Midbrain (tissue), 1 donor: Measurements from ENCODE around the gene HTRA3.

Experiments
- DNase-seq: peaks from one replicate; lab custom pipeline; 2025; lab: John Stamatoyannopoulos, UW

Gene HTRA3

DNA sequence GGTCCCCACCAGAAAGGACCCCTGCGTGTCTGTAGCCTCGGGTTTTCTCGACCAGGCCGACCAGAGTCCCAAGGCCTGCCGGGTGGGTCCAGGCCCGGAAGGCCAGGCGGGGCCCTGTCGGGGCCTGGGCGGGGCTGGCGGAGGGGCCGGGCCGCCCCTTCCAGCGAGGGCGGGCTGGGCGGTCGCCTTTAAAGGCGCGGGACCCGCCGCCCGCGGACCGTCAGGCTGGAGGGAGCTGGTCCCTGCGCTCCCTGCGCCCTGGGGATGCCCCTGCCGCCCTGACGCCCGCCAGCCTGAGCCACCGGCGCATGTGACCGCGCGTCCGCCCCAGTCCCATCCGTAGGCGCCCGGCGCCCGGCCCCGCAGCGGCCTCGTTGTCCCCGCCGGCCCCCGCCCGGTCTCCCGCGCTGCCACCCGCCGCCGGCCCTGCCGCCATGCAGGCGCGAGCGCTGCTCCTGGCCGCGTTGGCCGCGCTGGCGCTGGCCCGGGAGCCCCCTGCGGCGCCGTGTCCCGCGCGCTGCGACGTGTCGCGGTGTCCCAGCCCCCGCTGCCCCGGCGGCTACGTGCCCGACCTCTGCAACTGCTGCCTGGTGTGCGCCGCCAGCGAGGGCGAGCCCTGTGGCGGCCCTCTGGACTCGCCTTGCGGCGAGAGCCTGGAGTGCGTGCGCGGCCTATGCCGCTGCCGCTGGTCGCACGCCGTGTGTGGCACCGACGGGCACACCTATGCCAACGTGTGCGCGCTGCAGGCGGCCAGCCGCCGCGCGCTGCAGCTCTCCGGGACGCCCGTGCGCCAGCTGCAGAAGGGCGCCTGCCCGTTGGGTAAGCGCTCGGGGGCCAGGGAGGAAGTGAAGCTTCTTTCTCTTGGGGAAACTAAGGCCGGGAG, at the start of gene HTRA3:
TSS of gene HTRA3 (plus strand) at position 220 of the 883 bp plus-strand sequence. CDS start at position 435, 215 bp downstream.
- no peak for DNase-seq

DNA sequence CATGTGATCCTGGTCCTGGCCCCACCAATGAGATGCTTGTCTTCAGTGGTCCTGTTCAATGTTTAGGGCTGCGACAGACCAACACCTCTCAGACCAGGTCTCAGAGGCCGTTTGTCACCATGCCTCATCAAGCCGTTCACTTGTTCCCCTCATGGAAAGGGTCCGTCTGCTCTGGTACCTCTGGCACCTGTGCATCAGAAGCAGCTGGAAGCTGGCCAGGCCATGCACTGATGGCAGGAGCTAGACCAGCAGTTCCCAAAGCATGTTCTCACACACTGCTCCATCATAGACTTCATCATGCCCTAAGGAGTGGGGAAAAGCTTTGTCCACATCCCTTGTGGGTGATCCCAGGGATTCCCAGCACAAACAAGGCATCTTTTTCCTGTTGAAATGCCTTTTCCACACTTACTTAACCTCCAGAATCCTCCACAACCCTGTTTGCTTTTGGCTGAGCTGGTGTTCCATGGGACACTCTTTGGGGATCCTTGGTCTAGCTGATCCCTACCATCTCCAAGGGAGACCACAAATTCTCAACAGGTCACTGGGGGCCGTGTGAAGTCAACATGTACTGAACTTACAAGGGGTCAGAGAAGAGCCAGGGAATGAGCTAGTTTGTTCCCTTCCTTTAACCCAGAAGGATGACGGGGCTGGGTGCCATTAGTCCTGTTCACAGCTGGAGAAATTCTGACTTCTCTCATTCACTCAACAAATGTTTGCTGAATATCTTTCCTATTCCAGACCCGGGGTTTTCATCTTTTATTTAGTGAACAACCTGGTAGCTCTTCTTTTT, 48.7 kb upstream of the HTRA3 start:
- DNase-seq = no peak

DNA sequence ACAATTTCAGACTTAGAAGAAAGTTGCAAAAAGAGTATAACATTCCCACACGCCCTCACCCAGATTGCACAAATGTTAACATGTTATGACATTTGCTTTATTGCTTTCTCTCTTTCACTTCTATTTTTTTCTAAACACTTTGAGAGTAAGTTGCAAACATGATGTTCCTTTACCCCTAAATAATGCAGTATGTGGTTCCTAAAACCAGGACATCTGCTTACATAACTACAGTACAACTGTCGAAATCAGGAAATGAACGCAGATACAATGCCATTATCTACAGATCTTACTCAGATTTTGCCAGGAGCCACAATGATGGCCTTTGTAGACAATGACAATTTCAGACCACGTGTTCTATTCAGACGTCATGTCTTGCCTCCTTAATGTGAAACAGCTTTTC, 48.1 kb upstream of the HTRA3 start:
- DNase-seq = peak; percentile 57

DNA sequence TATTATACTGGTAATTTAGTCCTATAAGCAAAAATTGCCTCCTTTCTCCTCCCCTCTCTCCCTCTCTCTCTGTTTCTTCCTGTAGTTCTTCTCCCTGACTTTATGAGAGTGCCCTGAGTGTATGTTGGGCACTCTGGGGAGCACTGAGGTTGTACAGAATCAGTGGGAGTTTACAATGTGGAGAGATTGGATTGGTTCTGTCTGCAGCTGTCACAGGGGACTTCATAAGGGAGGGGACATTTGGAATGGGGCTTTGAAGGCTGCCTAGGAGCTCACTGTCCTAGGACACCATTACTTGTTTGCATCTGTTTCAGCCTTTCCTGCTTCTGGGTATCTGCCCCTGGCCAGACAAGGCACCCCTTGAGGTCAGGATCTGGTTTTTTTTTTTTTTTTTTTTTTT, 47.6 kb upstream of the HTRA3 start:
- DNase-seq = no peak

DNA sequence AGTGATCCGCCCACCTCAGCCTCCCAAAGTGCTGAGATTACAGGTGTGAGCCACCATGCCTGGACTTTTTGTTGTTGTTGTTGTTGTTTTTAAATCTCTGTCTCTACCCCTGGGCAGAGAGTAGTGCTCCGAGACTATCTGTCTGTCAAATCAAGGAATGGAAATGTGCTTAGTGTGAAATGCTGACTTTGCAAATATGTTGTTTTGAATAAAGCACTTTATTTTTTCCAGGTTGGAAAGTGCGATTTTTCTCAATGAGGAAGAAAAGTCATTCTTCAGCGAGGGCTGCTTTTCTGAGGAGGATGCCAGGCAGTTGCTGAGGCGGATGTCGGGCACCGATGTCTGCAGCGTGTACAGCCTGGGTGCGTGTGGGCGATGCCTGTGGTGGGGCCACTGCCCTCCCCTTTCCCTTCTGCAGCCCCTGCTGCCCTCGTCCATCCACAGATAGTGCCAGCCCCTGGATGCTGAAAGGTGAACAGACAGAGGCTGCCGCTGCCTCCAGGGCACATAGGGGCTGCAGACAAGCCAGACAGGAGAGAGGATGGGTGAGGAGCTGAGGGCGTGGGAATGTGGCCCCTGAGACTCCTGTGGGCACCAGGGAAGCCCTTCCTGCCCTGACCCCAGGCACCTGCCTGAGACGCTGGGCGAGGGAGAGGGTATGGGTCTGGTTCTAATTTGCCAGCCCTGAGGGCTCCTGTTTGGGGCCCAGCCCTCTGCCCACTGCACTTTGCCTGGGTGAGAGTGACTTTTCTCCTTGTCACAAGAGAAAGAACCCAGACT, 46.8 kb upstream of the HTRA3 start:
- no peak for DNase-seq

DNA sequence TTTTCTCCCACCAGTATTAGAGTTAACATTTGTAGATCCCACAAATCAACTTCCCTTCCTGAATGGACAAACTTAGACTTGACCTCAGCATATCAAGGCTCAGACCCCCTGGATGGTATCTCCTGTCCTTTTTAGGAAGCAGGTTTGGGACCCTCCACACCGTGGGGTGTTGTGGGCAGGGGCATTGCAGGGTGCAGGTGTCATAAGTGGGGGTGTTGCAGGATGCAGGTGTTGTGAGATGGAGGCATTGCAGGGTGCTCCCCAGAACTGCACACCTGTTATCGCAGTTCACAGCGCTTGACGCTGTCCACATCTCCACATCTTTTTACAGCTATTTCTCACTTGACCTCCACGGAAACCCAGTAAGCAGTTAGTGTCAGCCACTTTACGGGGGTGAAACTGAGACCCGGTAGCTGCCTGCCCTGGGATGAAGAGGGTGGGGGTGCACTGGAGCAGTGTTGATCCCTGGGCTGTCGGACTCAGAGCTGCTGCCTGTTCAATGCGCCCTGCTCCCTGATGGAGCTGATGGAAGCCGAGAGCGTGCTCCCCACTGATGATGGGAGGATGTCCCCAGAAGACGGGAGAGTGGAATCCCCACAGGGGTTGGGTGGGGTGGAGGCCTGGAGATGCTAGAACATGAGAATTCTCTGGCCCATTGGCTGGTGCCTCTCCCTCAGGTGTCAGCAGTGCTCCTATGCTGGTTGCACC, 45.1 kb upstream of the HTRA3 start:
- DNase-seq = no peak

DNA sequence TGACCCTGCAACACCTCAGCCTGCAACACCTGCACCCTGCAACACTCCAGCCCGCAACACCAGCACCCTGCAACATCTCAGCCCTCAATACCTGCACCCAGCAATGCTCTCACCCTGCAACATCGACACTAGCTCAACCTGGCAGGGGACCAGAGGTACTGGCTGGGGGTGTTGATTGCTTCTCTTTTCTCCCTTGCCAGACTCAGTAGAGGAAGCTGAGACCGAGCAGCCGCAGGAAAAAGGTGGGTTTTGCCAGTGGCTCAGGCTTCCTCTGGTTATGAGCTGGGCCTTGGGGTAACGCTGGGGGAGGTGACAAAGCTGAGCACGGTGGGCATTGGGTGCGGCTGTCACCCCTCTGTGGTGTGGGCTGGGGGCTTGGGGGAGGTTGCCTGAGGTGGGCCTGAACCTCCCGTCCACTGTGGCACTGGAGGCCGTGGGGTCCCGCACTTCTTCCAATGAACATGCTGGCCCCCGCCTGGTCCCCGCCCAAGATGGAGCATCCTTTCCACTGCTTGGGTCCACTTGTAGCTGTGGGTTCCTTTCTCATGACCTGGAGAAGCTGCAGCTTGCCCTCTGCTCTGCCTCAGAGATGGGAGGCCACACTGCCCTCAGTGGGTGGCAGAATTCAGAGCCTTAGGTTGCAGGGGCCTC, 44.5 kb upstream of the HTRA3 start:
- DNase-seq = no peak

DNA sequence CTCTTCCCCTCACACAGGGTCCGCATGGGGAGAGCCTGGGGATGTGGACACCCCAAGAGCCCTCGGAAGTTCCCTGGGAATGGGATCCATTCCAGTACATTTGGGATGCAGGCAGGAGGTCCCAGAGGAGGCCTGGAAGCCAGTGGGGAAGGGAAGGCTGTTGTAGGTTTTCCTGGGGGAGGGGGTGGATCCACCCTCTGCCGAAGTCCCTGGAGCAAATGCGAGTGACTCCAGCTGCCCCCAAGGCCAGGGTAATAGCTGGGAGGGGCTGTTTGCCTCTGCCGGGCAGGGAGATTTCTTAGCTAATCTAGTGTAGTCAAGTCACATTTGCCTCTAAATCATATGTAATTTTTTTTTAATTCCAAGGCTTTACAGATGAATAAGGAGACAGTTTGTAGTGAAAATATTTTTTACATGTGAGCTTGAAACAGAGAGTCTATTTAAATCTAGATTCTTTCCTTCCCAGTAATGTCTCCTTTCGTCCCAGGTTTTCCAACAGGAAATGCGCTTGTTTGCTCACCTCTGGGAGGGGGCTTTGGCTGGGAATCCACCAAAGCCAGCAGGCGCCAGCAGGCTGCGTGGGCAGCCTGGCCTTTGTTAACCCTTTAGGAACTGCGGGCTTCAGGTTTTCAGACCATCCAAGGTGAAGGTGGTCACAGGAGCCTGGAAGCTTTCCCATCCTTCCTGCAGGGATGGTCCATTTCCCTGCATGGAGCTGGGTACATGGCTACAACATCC, 43.7 kb upstream of the HTRA3 start:
- no peak for DNase-seq

DNA sequence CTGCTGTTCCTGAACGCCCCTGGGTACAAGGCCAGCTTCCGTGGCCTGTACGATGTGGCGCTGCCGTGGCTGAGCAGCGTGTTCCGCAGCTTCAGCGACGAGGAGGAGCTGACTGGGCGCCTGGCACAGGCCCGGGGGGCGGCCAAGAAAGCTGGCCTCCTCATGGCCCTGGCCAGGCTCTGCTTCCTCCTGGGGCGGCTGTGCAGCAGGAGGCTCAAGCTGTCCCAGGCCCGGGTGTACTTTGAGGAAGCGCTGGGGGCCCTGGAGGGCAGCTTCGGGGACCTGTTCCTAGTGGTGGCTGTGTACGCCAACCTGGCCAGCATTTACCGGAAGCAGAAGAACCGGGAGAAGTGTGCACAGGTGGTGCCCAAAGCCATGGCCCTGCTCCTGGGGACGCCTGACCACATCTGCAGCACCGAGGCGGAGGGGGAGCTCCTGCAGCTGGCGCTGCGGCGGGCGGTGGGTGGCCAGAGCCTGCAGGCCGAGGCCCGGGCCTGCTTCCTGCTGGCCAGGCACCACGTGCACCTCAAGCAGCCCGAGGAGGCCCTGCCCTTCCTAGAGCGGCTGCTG, 42.3 kb upstream of the HTRA3 start:
- no peak for DNase-seq

DNA sequence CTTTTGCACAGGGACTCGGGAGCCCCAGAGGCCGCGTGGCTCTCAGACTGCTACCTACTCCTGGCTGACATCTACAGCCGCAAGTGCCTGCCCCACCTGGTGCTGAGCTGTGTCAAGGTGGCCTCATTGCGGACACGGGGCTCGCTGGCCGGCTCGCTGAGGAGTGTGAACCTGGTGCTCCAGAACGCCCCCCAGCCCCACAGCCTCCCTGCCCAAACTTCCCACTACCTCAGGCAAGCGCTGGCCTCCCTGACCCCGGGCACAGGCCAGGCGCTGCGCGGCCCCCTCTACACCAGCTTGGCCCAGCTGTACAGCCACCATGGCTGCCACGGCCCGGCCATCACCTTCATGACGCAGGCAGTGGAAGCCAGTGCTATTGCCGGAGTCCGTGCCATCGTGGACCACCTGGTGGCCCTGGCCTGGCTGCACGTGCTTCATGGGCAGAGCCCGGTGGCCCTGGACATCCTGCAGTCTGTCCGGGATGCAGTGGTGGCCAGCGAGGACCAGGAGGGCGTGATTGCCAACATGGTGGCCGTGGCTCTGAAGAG, 41.7 kb upstream of the HTRA3 start:
- no peak for DNase-seq

DNA sequence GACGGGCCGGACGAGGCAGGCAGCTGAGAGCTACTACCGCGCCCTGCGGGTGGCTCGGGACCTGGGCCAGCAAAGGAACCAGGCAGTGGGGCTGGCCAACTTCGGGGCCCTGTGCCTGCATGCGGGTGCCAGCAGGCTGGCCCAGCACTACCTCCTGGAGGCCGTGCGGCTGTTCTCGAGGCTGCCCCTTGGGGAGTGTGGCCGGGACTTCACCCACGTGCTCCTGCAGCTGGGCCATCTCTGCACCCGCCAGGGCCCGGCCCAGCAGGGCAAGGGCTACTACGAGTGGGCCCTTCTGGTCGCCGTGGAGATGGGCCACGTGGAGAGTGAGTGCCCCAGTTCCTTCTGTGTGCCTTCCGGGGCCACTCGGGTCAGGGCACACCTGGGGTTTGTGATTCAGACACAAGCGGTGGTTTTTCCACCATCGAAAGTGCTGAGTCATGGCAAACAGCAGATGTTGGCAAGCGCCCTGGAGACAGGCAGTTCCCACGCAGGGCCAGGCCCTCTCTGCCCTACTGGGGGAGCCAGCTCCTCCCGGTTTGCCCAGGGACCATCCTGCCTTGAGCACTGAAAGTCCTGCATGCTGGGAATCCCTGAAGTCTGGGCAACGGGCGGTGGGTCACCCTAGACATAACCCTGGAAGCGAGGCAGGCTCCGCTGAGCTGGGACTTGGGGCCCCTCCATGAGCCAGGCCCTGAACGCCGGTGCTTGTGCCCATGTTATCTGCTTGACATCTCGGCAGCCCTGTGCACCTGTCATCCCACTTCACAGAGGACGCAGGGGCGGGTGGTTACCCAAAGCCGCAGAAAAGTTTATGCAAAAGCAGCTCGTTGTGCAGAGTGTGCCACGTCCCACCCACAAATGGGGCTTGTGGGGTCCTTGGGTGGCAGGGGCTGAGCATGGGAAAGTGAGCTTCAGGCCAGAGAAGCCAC, 41.0 kb upstream of the HTRA3 start:
- peak; percentile 79 for DNase-seq

DNA sequence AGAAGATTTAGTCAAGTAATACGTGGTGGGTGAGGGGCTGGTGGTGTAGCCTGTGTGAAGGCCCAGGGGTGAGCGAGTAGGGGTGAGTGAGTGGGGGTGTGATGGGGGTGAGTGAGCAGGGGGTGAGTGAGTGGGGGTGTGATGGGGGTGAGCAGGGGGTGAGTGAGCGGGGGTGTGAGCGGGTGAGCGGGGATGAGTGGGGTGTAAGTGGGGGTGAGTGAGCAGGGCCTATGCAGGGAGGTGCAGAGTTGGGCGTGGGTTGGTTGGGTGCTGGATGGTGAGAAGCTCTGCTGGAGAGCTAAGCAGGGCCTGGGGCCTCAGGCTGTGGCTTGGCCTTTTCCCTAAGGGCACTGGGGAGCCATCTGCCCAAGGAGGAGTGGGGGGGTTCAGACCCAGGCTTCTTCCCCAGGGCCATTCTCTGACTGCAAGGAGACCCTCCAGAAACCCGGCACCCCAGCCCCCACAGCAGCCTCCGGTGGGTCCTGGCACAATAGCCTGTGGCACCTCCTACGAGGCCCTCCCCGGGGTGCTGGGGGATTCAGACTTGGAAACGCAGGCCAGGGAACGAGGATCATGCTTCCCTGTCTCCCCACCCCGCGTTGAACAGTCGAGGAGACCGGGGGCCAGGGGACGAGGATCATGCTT, 40.1 kb upstream of the HTRA3 start:
- no peak for DNase-seq

DNA sequence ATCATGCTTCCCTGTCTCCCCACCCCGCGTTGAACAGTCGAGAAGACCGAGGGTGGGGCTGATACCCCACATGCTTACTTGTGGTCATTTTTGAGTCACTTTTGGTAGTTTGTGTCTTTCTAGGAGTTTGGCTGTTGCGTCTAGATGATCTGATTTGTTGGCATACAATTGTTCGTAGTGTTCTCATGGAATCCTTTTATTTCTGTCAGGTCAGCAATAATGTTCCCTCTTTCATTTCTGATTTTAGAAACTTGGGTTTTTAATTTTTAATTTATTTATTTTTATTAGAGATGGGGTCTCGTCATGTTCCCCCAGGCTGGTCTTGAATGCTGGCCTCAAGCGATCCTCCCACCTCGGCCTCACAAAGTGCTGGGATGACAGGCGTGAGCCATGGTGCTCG, 39.5 kb upstream of the HTRA3 start:
- DNase-seq = no peak

DNA sequence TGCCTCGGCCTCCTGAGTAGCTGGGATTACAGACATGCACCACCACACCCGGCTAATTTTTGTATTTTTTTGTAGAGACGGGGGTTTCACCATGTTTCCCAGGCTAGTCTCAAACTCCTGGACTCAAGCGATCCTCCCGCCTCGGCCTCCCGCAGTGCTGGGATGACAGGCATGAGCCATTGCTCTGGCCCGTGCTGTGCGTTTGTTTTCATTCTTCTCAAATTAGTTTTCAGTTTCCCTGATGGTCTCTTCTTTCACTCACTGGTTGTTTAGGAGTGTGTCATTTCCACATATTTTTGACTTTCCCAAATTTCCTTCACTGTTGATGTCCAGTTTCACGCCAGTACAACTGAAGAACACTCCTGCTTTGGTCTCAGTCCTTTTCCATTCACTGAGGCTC, 38.7 kb upstream of the HTRA3 start:
- DNase-seq = no peak

DNA sequence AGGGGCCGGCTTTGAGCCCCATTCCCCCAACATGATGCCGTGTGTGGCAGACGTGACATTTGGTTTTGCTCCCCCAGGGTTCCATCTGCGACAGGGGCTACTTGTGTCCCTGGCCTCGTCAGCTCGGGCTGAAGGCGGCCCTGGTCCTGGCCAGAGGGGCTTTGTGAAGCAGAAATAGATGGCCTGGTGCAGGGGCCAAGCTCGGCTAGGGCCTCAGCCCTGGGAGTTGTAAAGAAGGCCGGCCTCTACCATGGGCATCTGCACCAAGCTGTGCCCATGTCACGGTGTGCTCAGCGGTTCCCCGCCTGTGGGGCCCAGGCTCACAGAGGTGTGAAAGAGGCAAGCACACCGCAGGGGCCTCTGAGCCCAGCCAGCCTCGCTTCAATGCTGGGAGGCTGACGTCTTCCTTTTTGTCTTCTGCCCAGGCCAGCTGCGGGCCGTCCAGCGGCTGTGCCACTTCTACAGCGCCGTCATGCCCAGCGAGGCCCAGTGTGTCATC, 38.0 kb upstream of the HTRA3 start:
- DNase-seq = no peak

DNA sequence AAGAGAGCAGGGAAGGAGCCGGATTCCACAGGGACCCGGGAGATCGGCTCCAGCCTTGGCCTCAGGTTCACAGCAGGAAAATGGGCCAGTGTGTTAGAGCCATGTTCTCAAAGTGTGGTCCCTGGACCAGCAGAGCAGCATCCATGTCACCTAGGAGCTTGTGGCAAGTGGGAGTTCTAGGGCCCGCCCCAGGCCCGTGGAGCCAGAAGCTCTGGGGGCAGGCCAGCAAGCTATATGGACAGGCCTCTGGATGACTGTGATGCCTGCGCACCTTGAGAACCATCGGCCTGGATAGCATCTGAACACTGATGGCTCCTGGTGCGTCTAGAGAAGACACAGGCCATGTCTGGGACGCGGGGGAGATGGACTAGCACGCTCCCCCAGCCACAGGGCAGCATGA, 36.8 kb upstream of the HTRA3 start:
- no peak for DNase-seq

DNA sequence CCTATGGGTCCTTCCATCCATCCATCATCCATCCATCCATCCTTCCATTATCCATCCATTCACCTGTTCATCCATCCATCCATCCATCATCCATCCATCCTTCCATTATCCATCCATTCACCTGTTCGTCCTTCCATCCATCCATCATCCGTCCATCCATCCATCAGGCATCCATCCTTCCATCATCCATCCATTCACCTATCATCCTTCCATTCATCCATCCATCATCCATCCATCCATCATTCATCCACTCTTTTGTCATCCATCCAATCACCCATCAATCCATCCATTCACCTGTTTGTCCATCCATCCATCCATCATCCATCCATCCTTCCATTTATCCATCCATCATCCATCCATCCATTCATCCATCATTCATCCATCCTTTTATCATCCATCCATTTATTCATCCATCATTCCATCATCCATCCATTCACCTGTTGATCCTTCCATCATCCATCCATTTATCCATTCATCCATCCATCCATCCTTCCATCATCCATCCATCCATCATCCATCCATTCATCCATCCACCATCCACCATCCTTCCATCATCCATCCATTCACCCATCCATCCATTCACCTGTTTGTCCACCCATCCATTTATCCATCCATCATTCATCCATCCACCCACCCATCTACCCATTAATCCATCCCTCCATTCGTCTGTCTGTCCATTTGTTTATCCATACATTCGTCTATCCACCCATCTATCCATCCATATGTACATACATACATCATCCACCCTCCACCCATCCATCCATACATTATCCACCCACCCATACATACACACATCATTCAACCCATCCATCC, 35.7 kb upstream of the HTRA3 start:
- DNase-seq = no peak
